HEK293T (cell line): ENCODE data around the gene CASZ1.

Experiments used
- CTCF ChIA-PET: fragments of 350-600 bp; formaldehyde crosslinking; extraction: SDS; loops from one replicate; lab custom pipeline; 2021; ENCODE audit warnings: antibody characterized with exemption, inconsistent platforms; lab: Yijun Ruan, JAX
- POLR2A ChIA-PET: fragments of 350-600 bp; formaldehyde crosslinking; extraction: SDS; loops from one replicate; lab custom pipeline; 2020; ENCODE audit warnings: antibody characterized with exemption, inconsistent platforms; lab: Yijun Ruan, JAX
- DNase-seq: peaks from one replicate; pipeline ENCODE4 v3.0.0; 2012; ENCODE audit warnings: mixed read lengths; ENCODE audit errors: extremely low spot score
- ARNT ChIP-seq: fragments of 450-650 bp; IDR thresholded peaks from 2 replicates; pipeline ENCODE4 v1.6.1; 2017; ENCODE audit warnings: mild to moderate bottlenecking
- BHLHE40 ChIP-seq: fragments of 450-650 bp; IDR thresholded peaks from 2 replicates; pipeline ENCODE4 v1.6.1; 2016; ENCODE audit warnings: mild to moderate bottlenecking, moderate library complexity, borderline replicate concordance
- CTBP1 ChIP-seq: fragments of 450-650 bp; IDR thresholded peaks from 2 replicates; pipeline ENCODE4 v1.6.1; 2016; ENCODE audit warnings: borderline replicate concordance
- ELF4 ChIP-seq: fragments of 450-650 bp; IDR thresholded peaks from 2 replicates; pipeline ENCODE4 v1.6.1; 2017; ENCODE audit warnings: antibody characterized with exemption
- FOXA1 ChIP-seq: fragments of 450-650 bp; IDR thresholded peaks from 2 replicates; pipeline ENCODE4 v1.6.1; 2016; ENCODE audit warnings: mild to moderate bottlenecking
- FOXK2 ChIP-seq: fragments of 450-650 bp; IDR thresholded peaks from 2 replicates; pipeline ENCODE4 v1.6.1; 2016; ENCODE audit warnings: mild to moderate bottlenecking
- FOXM1 ChIP-seq: fragments of 450-650 bp; IDR thresholded peaks from 2 replicates; pipeline ENCODE4 v1.6.1; 2017; ENCODE audit warnings: mild to moderate bottlenecking, borderline replicate concordance
- HDGF ChIP-seq: fragments of 450-650 bp; IDR thresholded peaks from 2 replicates; pipeline ENCODE4 v1.6.1; 2017; ENCODE audit warnings: antibody characterized with exemption, borderline replicate concordance
- L3MBTL2 ChIP-seq: fragments of 450-650 bp; conservative IDR thresholded peaks from 2 replicates; pipeline ENCODE4 v1.6.1; 2016; ENCODE audit warnings: mild to moderate bottlenecking
- LEF1 ChIP-seq: fragments of 450-650 bp; IDR thresholded peaks from 2 replicates; pipeline ENCODE4 v1.6.1; 2017; ENCODE audit warnings: mild to moderate bottlenecking, borderline replicate concordance
- NFRKB ChIP-seq: fragments of 450-650 bp; IDR thresholded peaks from 2 replicates; pipeline ENCODE4 v1.6.1; 2016; ENCODE audit warnings: mild to moderate bottlenecking, moderate library complexity
- PKNOX1 ChIP-seq: fragments of 450-650 bp; IDR thresholded peaks from 2 replicates; pipeline ENCODE4 v1.6.1; 2016
- SP1 ChIP-seq: fragments of 450-650 bp; IDR thresholded peaks from 2 replicates; pipeline ENCODE4 v1.6.1; 2017
- SUZ12 ChIP-seq: fragments of 450-650 bp; IDR thresholded peaks from 2 replicates; pipeline ENCODE4 v1.6.1; 2016; ENCODE audit warnings: mild to moderate bottlenecking
- TARDBP ChIP-seq: fragments of 450-650 bp; IDR thresholded peaks from 2 replicates; pipeline ENCODE4 v1.6.1; 2016
- ZNF384 ChIP-seq: fragments of 450-650 bp; IDR thresholded peaks from 2 replicates; pipeline ENCODE4 v1.6.1; 2016

The CASZ1 gene

GRCh38 chr1:10682449-10683309 is 113.8 kb downstream of the CASZ1 start:
- ChIA-PET POLR2A (no interaction called here), CTCF (interaction anchor here (1.5 kb wide), 1 partner anchor 10 kb away, joined by 4 read pairs; no protein-coding TSS in a partner anchor)
- DNase-seq: no peak
- TF ChIP-seq FOXK2: no peak
- TF ChIP-seq ARNT: no peak
- TF ChIP-seq FOXM1: no peak
- no peak for TF ChIP-seq FOXA1
- no peak for TF ChIP-seq LEF1
- no peak for TF ChIP-seq SUZ12

GRCh38 chr1:10682108-10682445 is 114.4 kb downstream of the CASZ1 start:
- ChIA-PET CTCF (interaction anchor here (1.5 kb wide), 1 partner anchor 11 kb away, joined by 4 read pairs; no protein-coding TSS in a partner anchor), POLR2A (no interaction called here)

GRCh38 chr1:10681296-10682107 is 114.9 kb downstream of the CASZ1 start:
- ChIA-PET CTCF (interaction anchor here (1.5 kb wide), 1 partner anchor 12 kb away, joined by 4 read pairs; no protein-coding TSS in a partner anchor), POLR2A (no interaction called here)
- TF ChIP-seq NFRKB (no peak), L3MBTL2 (no peak), CTBP1 (no peak), FOXA1 (no peak), FOXK2 (no peak), HDGF (no peak), ARNT (no peak), SUZ12 (no peak), PKNOX1 (no peak), FOXM1 (no peak), LEF1 (no peak), ZNF384 (no peak)
- DNase-seq: no peak

More at GRCh38 chr1:10682108-10682445, 114.4 kb downstream of the CASZ1 start:
- no peak for DNase-seq
- TF ChIP-seq PKNOX1 (no peak), FOXK2 (no peak), ZNF384 (no peak)

GRCh38 chr1:10680487-10680886 is 116.0 kb downstream of the CASZ1 start:
- TF ChIP-seq ZNF384 (no peak), HDGF (no peak), ELF4 (no peak), ARNT (no peak), SUZ12 (no peak), PKNOX1 (no peak), TARDBP (no peak), FOXA1 (no peak)
- POLR2A ChIA-PET: no interaction called here
- no peak for DNase-seq
- CTCF ChIA-PET: no interaction called here

- CTCF ChIA-PET: interaction anchor here (1.0 kb wide), 1 partner anchor 115 kb away, joined by 3 read pairs; no protein-coding TSS in a partner anchor
- peak; percentile 93 for TF ChIP-seq FOXM1
- TF ChIP-seq FOXA1: no peak
- peak; percentile 64 for DNase-seq
- POLR2A ChIA-PET: no interaction called here
These were observed 116.8 kb downstream of the CASZ1 start for GRCh38 chr1:10679496-10680220.

GRCh38 chr1:10678852-10679251 is 117.6 kb downstream of the CASZ1 start:
- no peak for TF ChIP-seq BHLHE40
- no peak for TF ChIP-seq ARNT
- TF ChIP-seq NFRKB: no peak
- no peak for TF ChIP-seq PKNOX1
- TF ChIP-seq SP1: no peak
- ChIA-PET POLR2A (no interaction called here), CTCF (interaction anchor here (1.0 kb wide), 1 partner anchor 116 kb away, joined by 3 read pairs; no protein-coding TSS in a partner anchor)
- DNase-seq: no peak
